ENCODE data around the gene CACNA1E. TPM values are rescaled to one million over a fixed set of nuclear protein-coding genes. Genes with fewer than 3 reads are reported as not detected.

Gene CACNA1E
- total RNA-seq, 2 donors from 2014 or later: 1.7 to 2.2 TPM

- Histone ChIP-seq H3K27ac (no peak overlapping the region), H3K4me3 (no peak overlapping the region), H3K9me3 (no peaks in the 10 kb centered on the region), H3K4me1 (no peaks in the 10 kb centered on the region), H3K36me3 (no peaks in the 10 kb centered on the region), H3K27me3 (no peaks in the 10 kb centered on the region)
- no peak for DNase-seq (ENCODE audit: low spot score)
- TF ChIP-seq, protein P1, sequence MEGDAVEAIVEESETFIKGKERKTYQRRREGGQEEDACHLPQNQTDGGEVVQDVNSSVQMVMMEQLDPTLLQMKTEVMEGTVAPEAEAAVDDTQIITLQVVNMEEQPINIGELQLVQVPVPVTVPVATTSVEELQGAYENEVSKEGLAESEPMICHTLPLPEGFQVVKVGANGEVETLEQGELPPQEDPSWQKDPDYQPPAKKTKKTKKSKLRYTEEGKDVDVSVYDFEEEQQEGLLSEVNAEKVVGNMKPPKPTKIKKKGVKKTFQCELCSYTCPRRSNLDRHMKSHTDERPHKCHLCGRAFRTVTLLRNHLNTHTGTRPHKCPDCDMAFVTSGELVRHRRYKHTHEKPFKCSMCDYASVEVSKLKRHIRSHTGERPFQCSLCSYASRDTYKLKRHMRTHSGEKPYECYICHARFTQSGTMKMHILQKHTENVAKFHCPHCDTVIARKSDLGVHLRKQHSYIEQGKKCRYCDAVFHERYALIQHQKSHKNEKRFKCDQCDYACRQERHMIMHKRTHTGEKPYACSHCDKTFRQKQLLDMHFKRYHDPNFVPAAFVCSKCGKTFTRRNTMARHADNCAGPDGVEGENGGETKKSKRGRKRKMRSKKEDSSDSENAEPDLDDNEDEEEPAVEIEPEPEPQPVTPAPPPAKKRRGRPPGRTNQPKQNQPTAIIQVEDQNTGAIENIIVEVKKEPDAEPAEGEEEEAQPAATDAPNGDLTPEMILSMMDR (IDR thresholded peaks at IDR 0.05): no peak
Measured at GRCh38 chr1:181548497-181548896, 65.2 kb downstream of the CACNA1E start.

DNA sequence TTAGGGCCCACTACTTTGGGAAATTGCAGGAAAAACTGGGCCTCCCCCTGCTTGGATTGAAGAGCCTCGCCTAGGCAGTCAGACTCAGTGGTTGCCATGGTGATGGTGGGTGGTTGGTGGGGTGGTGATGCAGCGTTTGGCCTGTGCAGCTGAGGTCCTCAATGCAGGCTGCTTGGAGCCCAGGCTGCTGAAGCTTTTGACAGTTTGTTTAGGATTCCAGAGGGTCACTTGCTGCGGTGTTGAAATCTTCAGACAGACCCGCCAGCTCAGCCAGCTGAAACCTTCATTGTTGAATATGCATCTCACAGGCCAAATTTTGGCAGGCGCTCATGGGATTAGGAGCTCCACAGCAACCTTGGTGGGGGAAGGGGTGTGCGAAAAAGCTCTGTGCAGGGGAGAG, 67.9 kb downstream of the CACNA1E start:
- Histone ChIP-seq H3K4me1 (no peaks in the 10 kb centered on the region), H3K27me3 (no peaks in the 10 kb centered on the region), H3K27ac (no peak overlapping the region), H3K4me3 (no peak overlapping the region), H3K36me3 (no peaks in the 10 kb centered on the region), H3K9me3 (no peaks in the 10 kb centered on the region)
- no peak for DNase-seq (ENCODE audit: low spot score)
- TF ChIP-seq, protein P1 (IDR thresholded peaks at IDR 0.05): no peak

DNA sequence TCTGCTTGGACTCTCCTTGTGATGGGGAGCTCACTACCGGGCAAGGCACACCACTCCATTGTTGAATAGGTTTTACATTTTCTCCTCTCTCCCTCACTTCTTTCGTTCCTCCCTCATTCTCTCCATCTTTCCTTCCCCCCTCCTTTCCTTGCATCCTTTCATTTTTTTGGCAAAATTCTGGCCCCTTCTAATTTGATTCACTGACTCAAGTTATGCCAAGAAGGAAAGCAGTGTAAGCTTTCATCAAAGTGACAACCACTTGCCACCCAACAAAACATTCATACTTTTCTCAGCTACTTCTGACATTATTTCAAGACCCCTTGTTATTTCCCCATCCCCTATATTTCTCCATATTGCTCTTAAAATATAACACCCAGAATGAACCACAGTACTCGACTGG, 68.4 kb downstream of the CACNA1E start:
- no peak for DNase-seq (ENCODE audit: low spot score)
- no peaks in the 10 kb centered on the region for H3K27me3 ChIP-seq
- H3K9me3 ChIP-seq: no peaks in the 10 kb centered on the region
- TF ChIP-seq, protein P1 (IDR thresholded peaks at IDR 0.05): no peak
- H3K36me3 ChIP-seq: no peaks in the 10 kb centered on the region
- no peak overlapping the region for H3K4me3 ChIP-seq
- H3K27ac ChIP-seq: no peak overlapping the region
- no peaks in the 10 kb centered on the region for H3K4me1 ChIP-seq

DNA sequence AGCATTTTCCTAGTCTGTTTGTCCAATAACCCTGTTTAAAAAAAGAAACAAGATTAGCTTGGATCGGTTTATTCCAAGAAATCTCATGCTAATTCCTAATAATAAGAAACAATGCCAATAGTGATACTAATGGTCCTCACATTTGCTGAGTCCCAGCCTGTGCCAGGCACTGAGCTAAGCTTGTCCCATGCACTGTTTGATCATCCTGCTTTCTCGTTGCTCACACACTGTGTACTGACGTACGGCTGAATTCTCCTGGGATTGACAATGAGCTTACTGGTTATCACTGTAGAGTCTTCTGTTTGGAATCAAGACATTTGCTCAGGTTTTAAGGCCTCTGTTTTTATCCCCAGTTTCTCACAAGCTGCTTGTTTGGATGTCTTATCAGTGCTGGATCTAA, 71.1 kb downstream of the CACNA1E start:
- no peak overlapping the region for H3K27ac ChIP-seq
- TF ChIP-seq, protein P1 (IDR thresholded peaks at IDR 0.05): no peak
- no peak overlapping the region for H3K4me3 ChIP-seq
- no peaks in the 10 kb centered on the region for H3K4me1 ChIP-seq
- no peaks in the 10 kb centered on the region for H3K9me3 ChIP-seq
- H3K36me3 ChIP-seq: no peaks in the 10 kb centered on the region
- no peaks in the 10 kb centered on the region for H3K27me3 ChIP-seq
- DNase-seq (ENCODE audit: low spot score): no peak

- DNase-seq (ENCODE audit: low spot score): no peak
- no peaks in the 10 kb centered on the region for H3K36me3 ChIP-seq
- TF ChIP-seq, protein P1 (IDR thresholded peaks at IDR 0.05): no peak
- H3K4me3 ChIP-seq: no peak overlapping the region
- no peaks in the 10 kb centered on the region for H3K27me3 ChIP-seq
- H3K4me1 ChIP-seq: no peaks in the 10 kb centered on the region
- no peak overlapping the region for H3K27ac ChIP-seq
- no peaks in the 10 kb centered on the region for H3K9me3 ChIP-seq
Measured at GRCh38 chr1:181556631-181557030, 73.3 kb downstream of the CACNA1E start.

GRCh38 chr1:181557313-181557712, 74.0 kb downstream of the CACNA1E start:
- no peak for DNase-seq (ENCODE audit: low spot score)
- no peaks in the 10 kb centered on the region for H3K27me3 ChIP-seq
- H3K27ac ChIP-seq: no peak overlapping the region
- TF ChIP-seq, protein P1 (IDR thresholded peaks at IDR 0.05): no peak
- no peak overlapping the region for H3K4me3 ChIP-seq
- no peaks in the 10 kb centered on the region for H3K4me1 ChIP-seq
- no peaks in the 10 kb centered on the region for H3K36me3 ChIP-seq
- H3K9me3 ChIP-seq: no peaks in the 10 kb centered on the region

All from right atrium auricular region (tissue), 2 donors.